GM19395 (cell line): ENCODE results near the gene GPBP1.
A peak's percentile ranks its signal among the peaks of the same experiment; 100 is the strongest.
"Not testable (repeated sequence)": the region's sequence is repeated elsewhere in the genome, so short reads cannot be mapped to it uniquely, and the experiment has no call there.

Experiments
- ATAC-seq: cut with Tn5 transposase; IDR thresholded peaks from one replicate; pipeline ENCODE4 v1.9.1; 2021; ENCODE audit warnings: mild to moderate bottlenecking, moderate library complexity; ENCODE audit not compliant: unreplicated experiment

GPBP1 gene

GRCh38 chr5:57173319-57174127 lies at the start of gene GPBP1:
GPBP1 (plus strand) TSS chr5:57174059; CDS start chr5:57214131, 40,072 bp downstream.
- ATAC-seq, result peak; percentile 71

- no peak for ATAC-seq
Measured at GRCh38 chr5:57128325-57128724, 45.5 kb upstream of the GPBP1 start.

GRCh38 chr5:57133574-57133973 lies 40.3 kb upstream of the GPBP1 start:
- no peak for ATAC-seq

- ATAC-seq, result no peak
Measured at GRCh38 chr5:57137401-57137800, 36.5 kb upstream of the GPBP1 start.

GRCh38 chr5:57152316-57152715 lies 21.5 kb upstream of the GPBP1 start:
- ATAC-seq, result no peak

- ATAC-seq, result no peak
Measured at GRCh38 chr5:57155033-57155432, 18.8 kb upstream of the GPBP1 start.

- ATAC-seq, result no peak
Measured at GRCh38 chr5:57157131-57157530, 16.7 kb upstream of the GPBP1 start.

GRCh38 chr5:57157666-57158065 lies 16.2 kb upstream of the GPBP1 start:
- ATAC-seq, result no peak

GRCh38 chr5:57163553-57164006 lies 10.3 kb upstream of the GPBP1 start:
- no peak for ATAC-seq

GRCh38 chr5:57164124-57164523 lies 9.7 kb upstream of the GPBP1 start:
- ATAC-seq, result no peak

- not testable (repeated sequence) for ATAC-seq
Measured at GRCh38 chr5:57165171-57165570, 8.7 kb upstream of the GPBP1 start.

GRCh38 chr5:57166276-57166675 lies 7.6 kb upstream of the GPBP1 start:
- no peak for ATAC-seq

GRCh38 chr5:57167201-57167600 lies 6.7 kb upstream of the GPBP1 start:
- no peak for ATAC-seq

- ATAC-seq, result not testable (repeated sequence)
Measured at GRCh38 chr5:57170116-57170515, 3.7 kb upstream of the GPBP1 start.

- ATAC-seq, result no peak
Measured at GRCh38 chr5:57171816-57172465, 1.9 kb upstream of the GPBP1 start.

- no peak for ATAC-seq
Measured at GRCh38 chr5:57172466-57173318, 1.2 kb upstream of the GPBP1 start.

GRCh38 chr5:57174128-57174889 lies 450 bp downstream of the GPBP1 start:
- peak; percentile 8 for ATAC-seq

- no peak for ATAC-seq
Measured at GRCh38 chr5:57174890-57175510, 1.1 kb downstream of the GPBP1 start.

GRCh38 chr5:57175551-57176309 lies 1.9 kb downstream of the GPBP1 start:
- ATAC-seq, result no peak
